AG09319 (cell line): ENCODE measurements around the gene TMOD1.
"Not testable (repeated sequence)": the region's sequence is repeated elsewhere in the genome, so short reads cannot be mapped to it uniquely, and the experiment has no call there.

Source experiments
- DNase-seq: peaks from one replicate; pipeline ENCODE4 v3.0.0-alpha.2; 2010; ENCODE audit warnings: low read depth; ENCODE audit errors: extremely low read depth
- CTCF ChIP-seq: IDR thresholded peaks from 2 replicates; pipeline ENCODE4 v1.5.1; 2011; ENCODE audit warnings: low read depth, mild to moderate bottlenecking, inconsistent platforms, low read length, moderate library complexity

Gene TMOD1

DNA sequence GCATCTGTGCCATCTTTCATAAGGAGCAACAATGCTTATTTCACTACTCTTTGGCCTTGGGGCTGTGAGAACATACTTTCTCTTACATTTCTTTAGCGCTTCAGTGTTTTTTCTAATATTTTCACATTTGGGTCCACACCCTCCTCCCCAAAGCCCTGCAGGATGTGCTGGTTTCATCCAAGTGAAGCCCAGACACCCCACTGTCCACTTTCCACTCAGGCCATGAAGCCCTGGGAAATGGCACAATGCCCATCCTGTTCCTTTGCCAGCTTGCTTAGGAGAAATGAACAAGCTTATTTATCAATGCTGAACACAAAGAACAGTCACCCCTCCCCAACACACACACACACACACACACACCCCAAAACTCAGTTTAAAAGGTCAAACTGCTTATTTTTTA is 17.3 kb upstream of the TMOD1 start:
- DNase-seq = no peak
- no peak for TF ChIP-seq CTCF

DNA sequence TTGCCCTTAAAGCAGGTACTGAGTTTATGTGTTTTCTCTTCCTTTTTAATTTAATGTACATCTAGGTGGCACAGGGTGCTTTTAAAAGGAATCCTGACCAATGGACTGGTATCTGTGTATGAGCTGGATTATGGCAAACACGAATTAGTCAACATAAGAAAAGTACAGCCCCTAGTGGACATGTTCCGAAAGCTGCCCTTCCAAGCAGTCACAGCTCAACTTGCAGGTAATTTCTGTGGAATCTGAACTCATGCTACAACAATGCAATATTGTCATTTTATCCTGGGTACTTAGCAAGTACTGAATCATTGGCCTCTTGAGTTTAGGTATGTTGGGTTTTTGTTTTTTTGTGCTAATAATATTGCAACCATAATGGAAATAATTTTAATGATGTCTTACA is 14.4 kb upstream of the TMOD1 start:
- no peak for DNase-seq
- TF ChIP-seq CTCF = no peak; the same call in 1 of the 2 replicates

GRCh38 chr9:97487861-97488260 is 13.6 kb upstream of the TMOD1 start:
- no peak for DNase-seq
- TF ChIP-seq CTCF = no peak

GRCh38 chr9:97491216-97491999 is 10.1 kb upstream of the TMOD1 start:
- DNase-seq = no peak
- TF ChIP-seq CTCF = no peak

- DNase-seq = not testable (repeated sequence)
These were observed 3.7 kb upstream of the TMOD1 start for GRCh38 chr9:97497558-97498375.

GRCh38 chr9:97498846-97499245 is 2.6 kb upstream of the TMOD1 start:
- DNase-seq = not testable (repeated sequence)

- DNase-seq = no peak
- TF ChIP-seq CTCF = no peak
These were observed 1.2 kb upstream of the TMOD1 start for GRCh38 chr9:97500263-97500662.

DNA sequence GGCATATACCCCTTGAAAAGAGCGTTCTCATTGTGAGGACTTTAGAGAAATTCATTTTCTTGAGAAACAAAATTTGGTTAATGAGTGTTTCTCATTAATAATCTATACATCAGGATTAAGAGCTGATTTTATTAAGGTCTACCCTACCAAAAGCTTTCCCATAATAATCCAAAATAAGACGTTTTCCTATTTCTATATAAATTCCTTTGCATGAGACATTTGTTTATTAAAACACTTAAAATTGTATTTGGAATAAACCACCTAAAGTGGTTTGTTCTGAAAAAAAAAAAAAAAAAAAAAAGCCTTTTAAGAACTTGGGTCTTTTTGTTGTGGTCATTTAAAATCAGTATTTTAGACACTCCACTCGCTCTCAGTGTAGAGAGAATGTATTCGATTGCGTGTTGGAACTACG is 695 bp upstream of the TMOD1 start:
- TF ChIP-seq CTCF = no peak
- no peak for DNase-seq
